ENCODE results near the gene SULT2B1. TPM values are rescaled to one million over a fixed set of nuclear protein-coding genes. Genes with fewer than 3 reads are reported as not detected.

SULT2B1 gene
- total RNA-seq, 1 donor from 2014 or later, result not detected

GRCh38 chr19:48646722-48647216 lies 94.8 kb downstream of the SULT2B1 start:
- Mint-ChIP-seq H3K36me3 (ENCODE audit: low read depth) (no peaks in the 10 kb centered on the region), H3K27ac (ENCODE audit: unreplicated experiment) (no peak overlapping the region), H3K27me3 (ENCODE audit: low read depth) (peaks cover 10% of the 10 kb centered on the region), H3K9me3 (no peaks in the 10 kb centered on the region), H3K4me1 (peaks cover 24% of the 10 kb centered on the region), H3K4me3 (peak overlapping the region; percentile 59)
- no peak for DNase-seq (ENCODE audit: low read depth, low spot score)
- TF ChIP-seq, protein P1, sequence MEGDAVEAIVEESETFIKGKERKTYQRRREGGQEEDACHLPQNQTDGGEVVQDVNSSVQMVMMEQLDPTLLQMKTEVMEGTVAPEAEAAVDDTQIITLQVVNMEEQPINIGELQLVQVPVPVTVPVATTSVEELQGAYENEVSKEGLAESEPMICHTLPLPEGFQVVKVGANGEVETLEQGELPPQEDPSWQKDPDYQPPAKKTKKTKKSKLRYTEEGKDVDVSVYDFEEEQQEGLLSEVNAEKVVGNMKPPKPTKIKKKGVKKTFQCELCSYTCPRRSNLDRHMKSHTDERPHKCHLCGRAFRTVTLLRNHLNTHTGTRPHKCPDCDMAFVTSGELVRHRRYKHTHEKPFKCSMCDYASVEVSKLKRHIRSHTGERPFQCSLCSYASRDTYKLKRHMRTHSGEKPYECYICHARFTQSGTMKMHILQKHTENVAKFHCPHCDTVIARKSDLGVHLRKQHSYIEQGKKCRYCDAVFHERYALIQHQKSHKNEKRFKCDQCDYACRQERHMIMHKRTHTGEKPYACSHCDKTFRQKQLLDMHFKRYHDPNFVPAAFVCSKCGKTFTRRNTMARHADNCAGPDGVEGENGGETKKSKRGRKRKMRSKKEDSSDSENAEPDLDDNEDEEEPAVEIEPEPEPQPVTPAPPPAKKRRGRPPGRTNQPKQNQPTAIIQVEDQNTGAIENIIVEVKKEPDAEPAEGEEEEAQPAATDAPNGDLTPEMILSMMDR (conservative IDR thresholded peaks at IDR 0.05), result no peak

GRCh38 chr19:48648134-48648533 lies 96.2 kb downstream of the SULT2B1 start:
- Mint-ChIP-seq H3K27ac (ENCODE audit: unreplicated experiment) (no peak overlapping the region), H3K4me3 (no peak overlapping the region), H3K27me3 (ENCODE audit: low read depth) (peaks cover 6% of the 10 kb centered on the region), H3K36me3 (ENCODE audit: low read depth) (no peaks in the 10 kb centered on the region), H3K4me1 (peaks cover 24% of the 10 kb centered on the region), H3K9me3 (no peaks in the 10 kb centered on the region)
- no peak for DNase-seq (ENCODE audit: low read depth, low spot score)
- TF ChIP-seq, protein P1 (conservative IDR thresholded peaks at IDR 0.05), result no peak

Other genes with a start within 250 kb of the SULT2B1 start
- gene EMP3, start 226.6 kb upstream of the SULT2B1 start, total RNA-seq, result 27.4 and 30.5 TPM in 2 replicates
- 6.8 and 8.4 TPM in 2 replicates for gene TMEM143, start 188.2 kb upstream of the SULT2B1 start, total RNA-seq
- not detected in 2 replicates for gene SYNGR4, start 187.8 kb upstream of the SULT2B1 start, total RNA-seq
- 163 and 172 TPM in 2 replicates for gene KDELR1, start 160.6 kb upstream of the SULT2B1 start, total RNA-seq
- gene GRIN2D, start 158.5 kb upstream of the SULT2B1 start, total RNA-seq, result 0.68 and 0.75 TPM in 2 replicates
- 52.1 and 56.1 TPM in 2 replicates for gene GRWD1, start 106.2 kb upstream of the SULT2B1 start, total RNA-seq
- gene KCNJ14, start 96.6 kb upstream of the SULT2B1 start, total RNA-seq, result 1.5 and 2.0 TPM in 2 replicates
- 172 and 196 TPM in 2 replicates for gene CYTH2, start 82.8 kb upstream of the SULT2B1 start, total RNA-seq
- 3.1 and 3.3 TPM in 2 replicates for gene LMTK3, start 40.3 kb upstream of the SULT2B1 start, total RNA-seq
- gene SPACA4, start 54.6 kb downstream of the SULT2B1 start, total RNA-seq, result not detected in 2 replicates
- 5.9 and 6.1 TPM in 2 replicates for gene FAM83E, start 62.9 kb downstream of the SULT2B1 start, total RNA-seq
- 1,772 and 1,774 TPM in 2 replicates for gene RPL18, start 67.0 kb downstream of the SULT2B1 start, total RNA-seq
- 48.5 and 50.3 TPM in 2 replicates for gene SPHK2, start 67.3 kb downstream of the SULT2B1 start, total RNA-seq
- 4.9 and 5.2 TPM in 2 replicates for gene DBP, start 85.2 kb downstream of the SULT2B1 start, total RNA-seq
- gene CA11, start 94.0 kb downstream of the SULT2B1 start, total RNA-seq, result 11.4 and 13.0 TPM in 2 replicates
- gene NTN5, start 120.8 kb downstream of the SULT2B1 start, total RNA-seq, result 0.50 and 0.75 TPM in 2 replicates
- not detected in 2 replicates for gene FUT2, start 143.8 kb downstream of the SULT2B1 start, total RNA-seq
- gene MAMSTR, start 167.6 kb downstream of the SULT2B1 start, total RNA-seq, result 2.4 and 2.6 TPM in 2 replicates
- 0.59 and 1.0 TPM in 2 replicates for gene RASIP1, start 188.4 kb downstream of the SULT2B1 start, total RNA-seq
- gene IZUMO1, start 194.7 kb downstream of the SULT2B1 start, total RNA-seq, result 0.23 TPM in 1 of 2 replicates, not detected in the other
- gene FUT1, start 200.5 kb downstream of the SULT2B1 start, total RNA-seq, result 0.51 and 0.59 TPM in 2 replicates
- gene FGF21, start 203.4 kb downstream of the SULT2B1 start, total RNA-seq, result not detected in 2 replicates

Measured in neural crest cell (in vitro differentiated cells).